GM06990 (cell line): ENCODE results near the gene S100PBP.

Experiments used
- DNase-seq: peaks from one replicate; pipeline ENCODE4 v3.0.0-alpha.2; 2011; ENCODE audit not compliant: insufficient read length; ENCODE audit errors: extremely low read depth
- H3K27me3 ChIP-seq: replicated peaks from 2 replicates; pipeline ENCODE4 v1.6.0; 2011; ENCODE audit warnings: low read length; ENCODE audit not compliant: control insufficient read depth, insufficient read depth
- H3K36me3 ChIP-seq: 2 replicates; pipeline ENCODE4 v1.5.1; 2011; ENCODE audit warnings: low read length; ENCODE audit not compliant: control insufficient read depth, insufficient read depth
- H3K4me3 ChIP-seq: replicated peaks from 2 replicates; pipeline ENCODE4 v1.5.1; 2011; ENCODE audit warnings: low read depth, mild to moderate bottlenecking, control low read depth, low read length
- CTCF ChIP-seq: IDR thresholded peaks from 2 replicates; pipeline ENCODE4 v1.5.1; 2011; ENCODE audit warnings: low read length, control low read depth, mild to moderate bottlenecking, inconsistent platforms; ENCODE audit not compliant: insufficient read depth, poor library complexity, severe bottlenecking

S100PBP gene

DNA sequence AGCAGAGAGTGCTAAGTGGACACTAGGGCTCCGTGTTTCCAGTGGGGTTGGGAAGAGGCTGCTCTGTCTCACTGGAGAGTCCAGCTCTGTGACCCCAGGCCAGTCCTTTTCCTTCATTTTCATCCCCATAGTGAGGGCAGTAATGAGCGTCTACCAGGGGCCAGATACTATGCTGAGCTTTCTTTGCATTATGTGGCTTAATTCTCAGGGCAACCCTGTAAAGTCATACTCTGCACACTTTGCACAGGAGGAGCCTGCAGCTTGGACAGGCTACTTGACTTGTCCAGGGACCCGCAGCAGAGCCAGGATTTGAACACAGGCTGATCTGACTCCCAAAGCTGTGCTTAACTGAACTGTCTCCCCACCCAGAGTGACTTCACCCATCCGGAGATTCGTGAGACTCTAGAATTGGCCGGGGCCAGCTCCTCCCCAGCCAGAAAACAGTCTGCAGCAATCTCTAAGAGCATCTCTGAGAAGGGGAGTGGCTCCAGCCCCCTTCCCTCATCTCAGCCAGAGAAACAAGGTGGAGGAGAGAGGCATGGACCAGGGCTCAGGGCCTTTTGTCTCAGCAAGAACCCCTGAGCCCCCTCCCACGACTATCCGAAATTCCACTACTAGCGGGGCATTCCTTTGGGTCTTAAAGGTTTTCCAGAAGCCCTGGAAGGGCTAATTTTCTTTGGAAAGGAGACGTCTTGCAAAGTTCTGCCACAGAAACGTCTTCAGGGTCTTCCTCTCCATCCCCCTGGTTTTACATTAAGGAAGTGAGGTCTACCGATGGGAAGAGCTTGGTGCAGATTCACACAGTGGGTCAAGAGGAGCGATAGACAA, 54.1 kb downstream of the S100PBP start:
- DNase-seq: no peak
- H3K36me3 ChIP-seq: no peaks in the 10 kb centered on the region
- 0 out of 2 replicates have a peak, but pooled peaks cover 1% of the 10 kb centered on the region for H3K27me3 ChIP-seq
- no peak overlapping the region for H3K4me3 ChIP-seq
- no peak for TF ChIP-seq CTCF

- Histone ChIP-seq H3K36me3 (no peaks in the 10 kb centered on the region), H3K27me3 (0 out of 2 replicates have a peak, but pooled peaks cover 1% of the 10 kb centered on the region), H3K4me3 (no peak overlapping the region)
- no peak for DNase-seq
- TF ChIP-seq CTCF: no peak
Observed at GRCh38 chr1:32872192-32872460, 54.7 kb downstream of the S100PBP start.

DNA sequence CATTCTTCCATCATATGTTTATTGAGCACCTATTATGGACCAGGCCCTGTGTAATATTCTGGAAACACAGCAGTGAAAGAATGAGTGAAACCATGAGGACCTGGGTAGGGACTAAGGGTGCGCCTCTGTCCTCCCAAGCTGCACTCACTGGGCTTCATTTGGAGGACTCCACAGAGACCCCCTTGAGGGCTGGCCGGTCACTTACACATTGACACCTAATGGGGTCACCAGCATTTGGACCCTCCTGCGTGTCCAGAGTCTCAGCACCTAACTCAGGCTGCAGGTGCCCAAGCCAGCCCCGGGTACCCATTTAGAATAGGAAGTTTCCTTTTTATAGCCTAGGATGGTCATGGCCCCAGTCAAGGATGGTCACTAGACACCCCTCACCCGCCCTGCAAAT, 56.0 kb downstream of the S100PBP start:
- Histone ChIP-seq H3K36me3 (no peaks in the 10 kb centered on the region), H3K27me3 (0 out of 2 replicates have a peak, but pooled peaks cover 1% of the 10 kb centered on the region), H3K4me3 (no peak overlapping the region)
- TF ChIP-seq CTCF: no peak
- no peak for DNase-seq

DNA sequence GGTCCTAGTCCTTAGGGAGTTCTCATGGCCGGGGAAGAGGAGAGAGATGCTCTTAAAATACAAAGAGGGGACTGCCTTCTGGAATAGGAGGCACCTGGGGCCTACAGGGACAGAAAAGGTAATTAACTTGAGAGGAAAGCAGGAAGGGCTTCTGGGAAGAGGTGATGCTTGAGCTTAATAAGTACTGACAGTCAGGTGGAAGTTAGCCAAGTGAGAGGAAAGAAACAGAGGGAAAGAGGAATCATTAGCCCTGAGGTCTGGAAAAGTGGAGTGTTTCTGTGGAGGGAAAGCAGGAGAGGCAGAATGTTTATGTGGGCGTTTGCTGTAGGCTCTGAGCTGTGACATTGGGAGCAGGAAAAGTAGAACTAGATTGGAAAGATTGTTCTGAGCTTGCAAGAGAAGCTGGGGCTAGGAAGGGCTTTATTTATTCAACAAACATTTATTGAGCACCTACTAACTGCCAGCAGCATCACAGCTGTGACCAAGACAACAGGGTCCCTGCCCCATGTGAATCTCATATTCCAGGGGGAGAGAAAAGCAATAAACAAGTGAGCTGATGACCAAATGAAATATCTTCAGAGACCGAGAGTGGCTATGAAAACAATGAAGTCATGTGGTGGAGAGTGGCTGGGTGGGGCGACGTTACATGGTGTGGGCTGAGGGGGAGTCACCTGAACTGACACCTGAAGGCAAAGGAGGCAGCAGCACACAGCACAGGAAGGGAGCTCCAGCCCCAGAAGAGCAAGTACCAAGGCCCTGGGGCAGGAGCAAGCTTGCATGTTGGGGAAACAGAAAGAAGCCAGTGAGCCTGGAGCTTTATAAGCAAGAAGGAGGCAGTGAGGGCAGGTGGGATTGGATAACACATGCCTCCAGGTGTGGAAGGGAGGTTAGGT, 57.7 kb downstream of the S100PBP start:
- TF ChIP-seq CTCF: no peak
- DNase-seq: no peak
- Histone ChIP-seq H3K36me3 (no peaks in the 10 kb centered on the region), H3K27me3 (0 out of 2 replicates have a peak, but pooled peaks cover 1% of the 10 kb centered on the region), H3K4me3 (no peak overlapping the region)

DNA sequence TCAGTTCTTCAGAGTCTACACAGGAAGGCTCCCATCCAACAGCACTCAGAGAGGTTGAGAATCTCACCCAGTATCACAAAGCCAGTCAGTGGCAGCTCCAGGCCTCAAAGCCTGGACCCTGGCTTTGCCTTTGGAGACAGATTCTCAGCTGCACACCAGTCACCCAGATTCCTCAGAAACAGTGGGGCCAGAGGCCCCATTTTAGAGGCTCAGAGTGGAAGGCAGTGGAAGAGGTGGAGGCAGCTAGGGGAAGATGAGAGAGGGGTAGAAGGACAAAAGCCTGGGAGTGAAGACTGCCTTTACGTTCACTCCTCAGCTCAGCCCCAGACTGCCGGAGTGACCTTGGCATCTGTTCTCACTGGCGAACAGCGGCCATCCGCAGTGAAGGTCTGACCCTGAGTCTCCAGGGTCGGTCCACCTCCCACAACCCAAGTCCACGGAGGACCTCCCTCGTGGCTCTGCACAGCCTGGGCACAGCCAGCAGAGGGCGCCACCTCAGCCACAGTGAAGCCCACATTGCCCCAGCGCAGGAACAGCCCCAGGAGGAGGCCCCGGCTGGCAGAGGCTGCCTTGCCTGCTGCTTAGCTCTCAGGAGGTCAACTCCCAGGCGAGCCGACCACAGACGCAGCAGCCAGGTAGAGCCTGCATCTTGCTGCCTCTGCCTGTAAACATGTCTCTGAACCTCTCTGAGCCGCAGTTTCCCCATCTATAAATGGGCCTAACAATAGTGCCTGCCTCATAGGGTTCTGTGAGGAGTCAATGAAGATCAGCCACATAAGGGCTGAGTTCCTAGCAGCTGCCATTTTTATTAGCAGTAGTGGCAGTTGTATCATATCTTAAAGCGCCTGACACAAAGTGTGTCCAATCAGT, 59.1 kb downstream of the S100PBP start:
- peak; percentile 58 for DNase-seq
- Histone ChIP-seq H3K4me3 (no peak overlapping the region), H3K36me3 (no peaks in the 10 kb centered on the region), H3K27me3 (no peaks in the 10 kb centered on the region)
- TF ChIP-seq CTCF: peak; percentile 96
